ENCODE results near the gene MED27.

Gene MED27

GRCh38 chr9:131872702-131873101 is 207.0 kb downstream of the MED27 start:
- Histone ChIP-seq H3K4me1 (ENCODE audit: control insufficient read depth in 1 of 2, insufficient read depth in 1 of 2, low read depth in 1 of 2, low read length in 1 of 2) (no peaks in the 10 kb centered on the region), H3K9me3 (no peaks in the 10 kb centered on the region), H3K4me3 (ENCODE audit: low read depth in 1 of 2, low read length in 1 of 2) (no peak overlapping the region), H3K27me3 (no peaks in the 10 kb centered on the region), H3K36me3 (no peaks in the 10 kb centered on the region), H3K27ac (no peak overlapping the region)
- no peak for TF ChIP-seq CTCF (IDR thresholded peaks at IDR 0.05)

- H3K9me3 ChIP-seq: no peaks in the 10 kb centered on the region
- H3K4me1 ChIP-seq (ENCODE audit: control insufficient read depth in 1 of 2, insufficient read depth in 1 of 2, low read depth in 1 of 2, low read length in 1 of 2): no peaks in the 10 kb centered on the region
- H3K27ac ChIP-seq: no peak overlapping the region
- H3K36me3 ChIP-seq: no peaks in the 10 kb centered on the region
- no peak for TF ChIP-seq CTCF (IDR thresholded peaks at IDR 0.05)
- no peaks in the 10 kb centered on the region for H3K27me3 ChIP-seq
- no peak overlapping the region for H3K4me3 ChIP-seq (ENCODE audit: low read depth in 1 of 2, low read length in 1 of 2)
Measured at GRCh38 chr9:131872006-131872405, 207.7 kb downstream of the MED27 start.

- no peak overlapping the region for H3K27ac ChIP-seq
- H3K4me3 ChIP-seq (ENCODE audit: low read depth in 1 of 2, low read length in 1 of 2): no peak overlapping the region
- no peaks in the 10 kb centered on the region for H3K4me1 ChIP-seq (ENCODE audit: control insufficient read depth in 1 of 2, insufficient read depth in 1 of 2, low read depth in 1 of 2, low read length in 1 of 2)
- H3K9me3 ChIP-seq: no peaks in the 10 kb centered on the region
- H3K36me3 ChIP-seq: no peaks in the 10 kb centered on the region
- H3K27me3 ChIP-seq: no peaks in the 10 kb centered on the region
- no peak for TF ChIP-seq CTCF (IDR thresholded peaks at IDR 0.05)
Measured at GRCh38 chr9:131870156-131870555, 209.5 kb downstream of the MED27 start.

GRCh38 chr9:131869348-131869747 is 210.3 kb downstream of the MED27 start:
- no peaks in the 10 kb centered on the region for H3K36me3 ChIP-seq
- no peaks in the 10 kb centered on the region for H3K4me1 ChIP-seq (ENCODE audit: control insufficient read depth in 1 of 2, insufficient read depth in 1 of 2, low read depth in 1 of 2, low read length in 1 of 2)
- H3K9me3 ChIP-seq: no peaks in the 10 kb centered on the region
- no peaks in the 10 kb centered on the region for H3K27me3 ChIP-seq
- no peak overlapping the region for H3K4me3 ChIP-seq (ENCODE audit: low read depth in 1 of 2, low read length in 1 of 2)
- TF ChIP-seq CTCF (IDR thresholded peaks at IDR 0.05): no peak
- H3K27ac ChIP-seq: no peak overlapping the region

- Histone ChIP-seq H3K9me3 (no peaks in the 10 kb centered on the region), H3K36me3 (no peaks in the 10 kb centered on the region), H3K4me3 (ENCODE audit: low read depth in 1 of 2, low read length in 1 of 2) (no peak overlapping the region), H3K4me1 (ENCODE audit: control insufficient read depth in 1 of 2, insufficient read depth in 1 of 2, low read depth in 1 of 2, low read length in 1 of 2) (no peaks in the 10 kb centered on the region), H3K27me3 (no peaks in the 10 kb centered on the region), H3K27ac (no peak overlapping the region)
- no peak for TF ChIP-seq CTCF (IDR thresholded peaks at IDR 0.05)
Measured at GRCh38 chr9:131868766-131869165, 210.9 kb downstream of the MED27 start.

GRCh38 chr9:131867611-131868192 is 212.0 kb downstream of the MED27 start:
- Histone ChIP-seq H3K36me3 (peaks cover 1% of the 10 kb centered on the region), H3K4me1 (ENCODE audit: control insufficient read depth in 1 of 2, insufficient read depth in 1 of 2, low read depth in 1 of 2, low read length in 1 of 2) (no peaks in the 10 kb centered on the region), H3K27me3 (no peaks in the 10 kb centered on the region), H3K9me3 (no peaks in the 10 kb centered on the region), H3K27ac (no peak overlapping the region), H3K4me3 (ENCODE audit: low read depth in 1 of 2, low read length in 1 of 2) (no peak overlapping the region)
- no peak for TF ChIP-seq CTCF (IDR thresholded peaks at IDR 0.05)
